ENCODE measurements around the gene TAMALIN.

DNA sequence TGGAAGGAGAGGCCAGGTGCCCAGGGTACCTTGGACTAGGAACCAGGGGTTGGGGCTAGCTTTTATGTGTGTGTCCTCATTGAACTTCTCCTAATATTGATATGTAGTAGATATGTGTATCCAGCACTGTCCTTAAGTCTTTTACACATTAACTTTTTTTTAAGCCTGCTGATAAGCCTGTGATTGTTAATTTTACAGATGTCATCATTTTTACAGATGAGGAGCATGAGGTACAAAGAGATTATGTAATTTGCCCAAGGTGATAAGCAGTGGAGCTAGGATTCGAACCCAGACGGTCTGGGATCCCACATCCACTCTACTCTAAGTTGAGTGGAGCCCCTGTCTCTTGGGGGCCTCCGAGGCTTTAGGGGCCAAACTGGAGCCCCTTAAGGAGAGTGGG lies 34.3 kb downstream of the TAMALIN start:
- TF ChIP-seq CTCF (IDR thresholded peaks at IDR 0.05; ENCODE audit: low read depth, low read length, poor library complexity, severe bottlenecking), result no peak
- no peak for TF ChIP-seq EZH2phosphoT487 (IDR thresholded peaks at IDR 0.05; ENCODE audit: borderline replicate concordance, low read length)

Measured in DOHH2 (cell line).